Measurements from ENCODE around the gene SPCS1. TPM values are rescaled to one million over a fixed set of nuclear protein-coding genes. Genes with fewer than 3 reads are reported as not detected.

The SPCS1 gene
- total RNA-seq, 1 experiment from 2014 or later: 93.2 TPM

DNA sequence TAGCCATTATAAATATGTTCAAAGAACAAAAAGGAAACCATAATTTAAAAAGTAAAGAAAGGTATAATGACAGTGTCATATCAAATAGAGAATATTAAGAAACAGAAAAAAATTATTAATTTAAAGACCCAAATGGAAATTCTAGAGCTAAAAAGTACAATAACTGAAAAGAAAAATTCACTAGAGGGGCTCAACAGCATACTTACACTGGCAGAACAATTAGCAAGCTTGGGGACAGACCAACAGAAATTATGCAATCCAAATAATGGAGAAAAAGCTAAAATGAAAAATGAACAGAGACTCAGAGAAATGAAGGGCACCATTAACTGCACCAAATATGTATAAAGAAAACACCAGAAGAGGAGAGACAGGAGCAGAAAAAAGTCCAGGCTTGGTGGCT, 13.7 kb downstream of the SPCS1 start:
- Histone ChIP-seq H3K27ac (ENCODE audit: low read length) (no peak overlapping the region), H3K27me3 (ENCODE audit: control insufficient read depth, insufficient read depth, low read length) (no peaks in the 10 kb centered on the region), H3K4me1 (ENCODE audit: control insufficient read depth, insufficient read depth, low read length) (no peaks in the 10 kb centered on the region), H3K4me3 (ENCODE audit: low read depth in 2 of 2, low read length in 2 of 2) (no peak overlapping the region), H3K9me3 (ENCODE audit: control insufficient read depth, insufficient read depth, low read depth, low read length) (no peaks in the 10 kb centered on the region), H3K36me3 (ENCODE audit: control insufficient read depth, insufficient read depth, low read length) (no peaks in the 10 kb centered on the region)
- ATAC-seq (no peak), DNase-seq (ENCODE audit: low read depth, low spot score) (no peak)
- in situ Hi-C loops (cut with HindIII; ENCODE audit: low pct_unique_long_range_greater_than_20kb, low sequenced_read_pairs): no loop called here
- TF ChIP-seq REST (IDR thresholded peaks at IDR 0.05; ENCODE audit: insufficient read depth in 1 of 2, low read depth in 2 of 2, low read length in 1 of 2) (no peak), CTCF (IDR thresholded peaks at IDR 0.05) (no peak), SIN3A (IDR thresholded peaks at IDR 0.05; ENCODE audit: borderline replicate concordance, insufficient read depth, low read depth, low read length) (no peak), TCF7L2 (IDR thresholded peaks at IDR 0.05; ENCODE audit: low read depth, low read length) (no peak), POLR2AphosphoS5 (IDR thresholded peaks at IDR 0.05; ENCODE audit: low read depth, low read length) (no peak)
- BruUV-seq (replicated peaks): no TSS peak
- ChIA-PET CTCF (interaction anchor here (0.7 kb wide), 1 partner anchor 499 kb away, joined by 3 read pairs; no protein-coding TSS in a partner anchor), POLR2A (no interaction called here)
- intact Hi-C loops (cut with micrococcal nuclease; ENCODE audit: unreplicated experiment): no loop called here

DNA sequence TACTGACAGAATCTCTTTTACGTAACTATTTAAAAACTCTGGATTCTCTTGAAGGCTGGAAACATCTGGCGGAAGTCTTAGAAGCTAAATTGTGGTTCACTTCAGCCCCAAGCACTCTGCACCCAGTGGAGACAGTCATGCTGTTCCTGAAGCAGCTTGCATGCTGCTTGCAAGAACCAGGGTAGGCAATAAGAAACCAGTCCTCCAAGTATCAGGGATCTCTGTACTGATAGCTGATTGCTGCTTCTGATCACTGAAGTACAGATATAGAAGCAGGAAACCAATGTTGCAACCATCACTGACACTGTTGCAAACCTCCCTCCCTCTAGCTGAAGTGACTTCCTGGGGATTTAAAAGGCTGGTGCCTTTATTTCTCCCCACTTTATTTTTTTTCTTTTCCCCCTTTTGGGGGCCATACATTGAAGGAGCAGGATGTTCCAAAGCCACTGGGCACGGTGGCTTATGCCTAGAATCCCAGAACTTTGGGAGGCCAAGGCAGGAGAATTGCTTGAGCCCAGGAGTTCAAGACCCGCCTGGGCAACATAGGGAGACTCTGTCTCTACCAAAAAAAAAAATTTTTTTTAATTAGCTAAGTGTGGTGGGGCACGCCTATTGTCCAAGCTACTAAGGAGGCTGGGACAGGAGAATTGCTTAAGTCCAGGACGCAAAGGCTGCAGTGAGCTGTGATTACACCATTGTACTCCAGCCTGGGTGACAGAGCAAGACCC, 15.3 kb downstream of the SPCS1 start:
- CTCF ChIA-PET: no interaction called here
- intact Hi-C loops (cut with micrococcal nuclease; ENCODE audit: unreplicated experiment) (no loop called here), in situ Hi-C loops (cut with HindIII; ENCODE audit: low pct_unique_long_range_greater_than_20kb, low sequenced_read_pairs) (no loop called here)
- no peak for DNase-seq (ENCODE audit: low read depth, low spot score)
- no peaks in the 10 kb centered on the region for H3K36me3 ChIP-seq (ENCODE audit: control insufficient read depth, insufficient read depth, low read length)
- no TSS peak for BruUV-seq (replicated peaks)
- no peaks in the 10 kb centered on the region for H3K4me1 ChIP-seq (ENCODE audit: control insufficient read depth, insufficient read depth, low read length)
- no peak for ATAC-seq
- H3K27ac ChIP-seq (ENCODE audit: low read length): no peak overlapping the region
- H3K4me3 ChIP-seq (ENCODE audit: low read depth in 2 of 2, low read length in 2 of 2): no peak overlapping the region
- H3K9me3 ChIP-seq (ENCODE audit: control insufficient read depth, insufficient read depth, low read depth, low read length): no peaks in the 10 kb centered on the region
- POLR2A ChIA-PET: no interaction called here
- no peak for TF ChIP-seq SIN3A (IDR thresholded peaks at IDR 0.05; ENCODE audit: borderline replicate concordance, insufficient read depth, low read depth, low read length)
- TF ChIP-seq POLR2AphosphoS5 (IDR thresholded peaks at IDR 0.05; ENCODE audit: low read depth, low read length): no peak
- no peak for TF ChIP-seq TCF7L2 (IDR thresholded peaks at IDR 0.05; ENCODE audit: low read depth, low read length)
- TF ChIP-seq REST (IDR thresholded peaks at IDR 0.05; ENCODE audit: insufficient read depth in 1 of 2, low read depth in 2 of 2, low read length in 1 of 2): no peak
- TF ChIP-seq CTCF (IDR thresholded peaks at IDR 0.05): no peak
- no peaks in the 10 kb centered on the region for H3K27me3 ChIP-seq (ENCODE audit: control insufficient read depth, insufficient read depth, low read length)
